HCT116 (cell line): Measurements from ENCODE around the gene C4BPA.

Experiments
- CTCF ChIP-seq, 3 experiments: fragments of 200-600 bp in 1 of 3; sonication (generic) in 1 of 3; IDR thresholded peaks in 2 of 3; conservative IDR thresholded peaks in 1 of 3; 2 replicates each; pipeline ENCODE4 v1.5.1; 2012 to 2017; ENCODE audit warnings: low read depth in 2 of 3, low read length in 2 of 3, antibody characterized with exemption in 1 of 3, borderline replicate concordance in 1 of 3, control low read depth in 1 of 3, mild to moderate bottlenecking in 1 of 3, mixed read lengths in 1 of 3, mixed run types in 1 of 3, moderate library complexity in 1 of 3; ENCODE audit not compliant: insufficient read depth in 1 of 3
- ELF1 ChIP-seq: IDR thresholded peaks from 2 replicates; pipeline ENCODE4 v1.6.1; 2012; ENCODE audit warnings: low read depth, borderline replicate concordance
- EZH2phosphoT487 ChIP-seq: fragments of 200-600 bp; IDR thresholded peaks from 2 replicates; pipeline ENCODE4 v1.6.1; 2018; ENCODE audit warnings: antibody characterized with exemption, borderline replicate concordance
- MAX ChIP-seq: IDR thresholded peaks from 2 replicates; pipeline ENCODE4 v1.6.1; 2012

GRCh38 chr1:207064561-207064960 is 39.5 kb upstream of the C4BPA start:
- TF ChIP-seq EZH2phosphoT487 (no peak), MAX (no peak), ELF1 (no peak), CTCF (IDR thresholded peaks at IDR 0.05 in 2 of 3, conservative IDR thresholded peaks at IDR 0.05 in 1 of 3; ENCODE audit: borderline replicate concordance in 1 of 3, insufficient read depth in 1 of 3, low read depth in 2 of 3, low read length in 2 of 3) (no peak)
